RPMI7951 (cell line): ENCODE data around the gene FEZ2. TPM values are rescaled to one million over a fixed set of nuclear protein-coding genes. Genes with fewer than 3 reads are reported as not detected.

Source experiments
- DNase-seq: peaks from one replicate; pipeline ENCODE4 v3.0.0-alpha.2; 2012; ENCODE audit warnings: low read depth
- total RNA-seq: library from RNA; depleted of rRNA; stranded (reverse); fragments of >200 nt; shearing (Covaris generic); gene quantifications from 2 replicates; pipeline ENCODE4 v1.2.3, GENCODE V29; 2014

The FEZ2 gene
- total RNA-seq, 1 experiment from 2014 or later, result 89.8 TPM

- no peak for DNase-seq
These were observed 10.9 kb downstream of the FEZ2 start for GRCh38 chr2:36587101-36587500.

- DNase-seq, result no peak
These were observed 11.3 kb downstream of the FEZ2 start for GRCh38 chr2:36586672-36587071.

- DNase-seq, result no peak
These were observed 13.7 kb downstream of the FEZ2 start for GRCh38 chr2:36584148-36584794.

GRCh38 chr2:36582951-36583350 lies 15.0 kb downstream of the FEZ2 start:
- DNase-seq, result no peak

GRCh38 chr2:36582538-36582937 lies 15.4 kb downstream of the FEZ2 start:
- no peak for DNase-seq

- DNase-seq, result no peak
These were observed 18.7 kb downstream of the FEZ2 start for GRCh38 chr2:36579297-36579664.

- DNase-seq, result no peak
These were observed 19.3 kb downstream of the FEZ2 start for GRCh38 chr2:36578343-36579296.

- DNase-seq, result no peak
These were observed 20.1 kb downstream of the FEZ2 start for GRCh38 chr2:36577884-36578283.

- DNase-seq, result no peak
These were observed 23.4 kb downstream of the FEZ2 start for GRCh38 chr2:36574560-36574959.

GRCh38 chr2:36573165-36573564 lies 24.8 kb downstream of the FEZ2 start:
- DNase-seq, result no peak

- DNase-seq, result no peak
These were observed 25.3 kb downstream of the FEZ2 start for GRCh38 chr2:36572719-36573059.

- no peak for DNase-seq
These were observed 25.8 kb downstream of the FEZ2 start for GRCh38 chr2:36572054-36572718.

GRCh38 chr2:36570416-36570815 lies 27.6 kb downstream of the FEZ2 start:
- DNase-seq, result no peak

GRCh38 chr2:36569267-36569856 lies 28.6 kb downstream of the FEZ2 start:
- DNase-seq, result no peak

GRCh38 chr2:36568516-36569246 lies 29.3 kb downstream of the FEZ2 start:
- DNase-seq, result peak; percentile 58

- DNase-seq, result no peak
These were observed 30.1 kb downstream of the FEZ2 start for GRCh38 chr2:36567711-36568408.

GRCh38 chr2:36566887-36567286 lies 31.1 kb downstream of the FEZ2 start:
- no peak for DNase-seq

GRCh38 chr2:36565712-36566111 lies 32.3 kb downstream of the FEZ2 start:
- DNase-seq, result no peak

GRCh38 chr2:36564377-36564930 lies 33.5 kb downstream of the FEZ2 start:
- DNase-seq, result no peak

GRCh38 chr2:36562973-36563532 lies 34.9 kb downstream of the FEZ2 start:
- DNase-seq, result peak; percentile 42
